Measurements from ENCODE around the gene ARID1B. TPM values are rescaled to one million over a fixed set of nuclear protein-coding genes. Genes with fewer than 3 reads are reported as not detected.

ARID1B gene
- total RNA-seq, 1 donor from 2014 or later = 248 TPM

GRCh38 chr6:156806155-156806554, 29.0 kb downstream of the ARID1B start:
- no peaks in the 10 kb centered on the region for H3K9me3 Mint-ChIP-seq
- H3K4me1 Mint-ChIP-seq = peaks cover 89% of the 10 kb centered on the region
- peaks cover 27% of the 10 kb centered on the region for H3K36me3 Mint-ChIP-seq (ENCODE audit: low read depth)
- no peaks in the 10 kb centered on the region for H3K27me3 Mint-ChIP-seq
- ATAC-seq (ENCODE audit: low read depth) (no peak), DNase-seq (no peak)
- POLR2A ChIA-PET = no interaction called here
- TF ChIP-seq CTCF (IDR thresholded peaks at IDR 0.05) = no peak
- intact Hi-C loops (cut with micrococcal nuclease) = no loop called here
- CTCF ChIA-PET = interaction anchor here (0.7 kb wide), 1 partner anchor 240 kb away, joined by 3 read pairs; no protein-coding TSS in a partner anchor
- no peak overlapping the region for H3K4me3 Mint-ChIP-seq
- H3K27ac Mint-ChIP-seq = no peak overlapping the region

GRCh38 chr6:156807028-156807427, 29.9 kb downstream of the ARID1B start:
- Mint-ChIP-seq H3K4me1 (peaks cover 89% of the 10 kb centered on the region), H3K27me3 (no peaks in the 10 kb centered on the region), H3K9me3 (no peaks in the 10 kb centered on the region), H3K36me3 (ENCODE audit: low read depth) (peaks cover 23% of the 10 kb centered on the region), H3K4me3 (no peak overlapping the region), H3K27ac (peak overlapping the region; percentile 1)
- intact Hi-C loops (cut with micrococcal nuclease) = no loop called here
- no peak for DNase-seq
- CTCF ChIA-PET = interaction anchor here (0.7 to 1.4 kb wide), 2 partner anchors 15 to 239 kb away, joined by 3 to 4 read pairs; no protein-coding TSS in a partner anchor
- POLR2A ChIA-PET = interaction anchor here (0.7 kb wide), 3 partner anchors 208 to 1347 kb away, joined by 3 to 9 read pairs (median 4); no protein-coding TSS in a partner anchor
- TF ChIP-seq CTCF (IDR thresholded peaks at IDR 0.05) = no peak
- no peak for ATAC-seq (ENCODE audit: low read depth)

DNA sequence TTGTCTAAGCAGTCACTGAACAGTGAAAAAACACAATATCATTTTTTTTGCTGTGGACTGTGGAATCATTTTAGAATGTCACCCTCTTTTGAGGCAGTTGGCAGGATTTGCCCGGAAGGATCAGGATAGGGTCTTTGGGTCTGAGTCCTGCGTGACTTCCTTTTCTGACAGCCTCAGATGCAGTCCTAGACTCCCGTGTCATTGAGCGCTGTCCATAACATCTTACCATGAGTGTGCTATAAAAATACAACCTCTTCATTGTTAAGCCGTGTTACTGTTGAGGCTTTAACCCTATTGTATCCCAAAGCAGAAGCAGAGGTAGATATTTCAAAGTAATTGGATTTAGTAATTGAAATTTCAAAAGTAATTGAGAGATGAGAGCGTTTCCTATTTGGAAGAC, 30.6 kb downstream of the ARID1B start:
- peak overlapping the region; percentile 51 for H3K4me3 Mint-ChIP-seq

DNA sequence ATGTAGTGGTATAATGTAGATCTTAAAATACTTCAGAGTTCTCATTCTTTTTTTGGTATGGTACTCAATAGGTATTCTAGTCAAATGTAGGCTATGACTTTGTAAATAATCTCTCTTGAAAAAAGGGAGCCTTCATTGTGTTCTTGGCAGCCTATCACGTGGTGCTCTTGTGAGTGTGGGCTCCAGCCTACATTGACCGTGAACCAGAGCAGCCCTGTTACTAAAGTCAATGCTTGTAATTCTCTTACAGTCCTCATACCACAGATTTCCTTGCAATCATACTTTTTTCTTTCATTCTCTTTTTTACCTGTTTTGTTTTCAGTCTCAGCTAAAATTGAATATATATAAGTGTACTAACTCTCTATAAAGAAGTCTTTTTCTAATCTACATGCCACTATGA, 31.1 kb downstream of the ARID1B start:
- Mint-ChIP-seq H3K27me3 (no peaks in the 10 kb centered on the region), H3K36me3 (ENCODE audit: low read depth) (peaks cover 20% of the 10 kb centered on the region), H3K4me1 (peaks cover 88% of the 10 kb centered on the region), H3K9me3 (no peaks in the 10 kb centered on the region), H3K4me3 (peak overlapping the region; percentile 51), H3K27ac (peak overlapping the region; percentile 70)
- ChIA-PET CTCF (interaction anchor here (1.4 kb wide), 1 partner anchor 17 kb away, joined by 4 read pairs; no protein-coding TSS in a partner anchor), POLR2A (interaction anchor here (0.8 to 1.7 kb wide), 3 partner anchors 12 to 180 kb away, joined by 3 to 10 read pairs (median 4); no protein-coding TSS in a partner anchor)
- TF ChIP-seq CTCF (IDR thresholded peaks at IDR 0.05) = no peak
- ATAC-seq (ENCODE audit: low read depth) (no peak), DNase-seq (no peak)
- intact Hi-C loops (cut with micrococcal nuclease) = loop anchor here (2.0 kb wide), 1 partner anchor 13 kb away; no protein-coding TSS in a partner anchor

More for the DNA sequence above, 30.6 kb downstream of the ARID1B start:
- TF ChIP-seq CTCF (IDR thresholded peaks at IDR 0.05) = no peak
- H3K4me1 Mint-ChIP-seq = peaks cover 92% of the 10 kb centered on the region
- peaks cover 23% of the 10 kb centered on the region for H3K36me3 Mint-ChIP-seq (ENCODE audit: low read depth)
- CTCF ChIA-PET = interaction anchor here (1.4 kb wide), 1 partner anchor 16 kb away, joined by 4 read pairs; no protein-coding TSS in a partner anchor
- no peaks in the 10 kb centered on the region for H3K9me3 Mint-ChIP-seq
- peak overlapping the region; percentile 70 for H3K27ac Mint-ChIP-seq
- no peak for ATAC-seq (ENCODE audit: low read depth)
- no peak for DNase-seq
- intact Hi-C loops (cut with micrococcal nuclease) = loop anchor here (2.0 kb wide), 1 partner anchor 13 kb away; no protein-coding TSS in a partner anchor
- H3K27me3 Mint-ChIP-seq = no peaks in the 10 kb centered on the region
- POLR2A ChIA-PET = interaction anchor here (1.7 kb wide), 1 partner anchor 12 kb away, joined by 4 read pairs; no protein-coding TSS in a partner anchor

- Mint-ChIP-seq H3K4me1 (peaks cover 88% of the 10 kb centered on the region), H3K9me3 (no peaks in the 10 kb centered on the region), H3K27me3 (no peaks in the 10 kb centered on the region), H3K36me3 (ENCODE audit: low read depth) (peaks cover 17% of the 10 kb centered on the region), H3K27ac (peak overlapping the region; percentile 47), H3K4me3 (peak overlapping the region; percentile 44)
- no peak for DNase-seq
- POLR2A ChIA-PET = interaction anchor here (0.6 to 1.7 kb wide), 6 partner anchors 8 to 759 kb away, joined by 3 to 10 read pairs (median 4); no protein-coding TSS in a partner anchor
- ATAC-seq (ENCODE audit: low read depth) = peak; percentile 91
- no peak for TF ChIP-seq CTCF (IDR thresholded peaks at IDR 0.05)
- CTCF ChIA-PET = no interaction called here
- intact Hi-C loops (cut with micrococcal nuclease) = loop anchor here (1.0 to 2.0 kb wide), 2 partner anchors 8 to 14 kb away; no protein-coding TSS in a partner anchor
Measured at GRCh38 chr6:156809034-156809433, 31.9 kb downstream of the ARID1B start.
